ENCODE results near the gene FAIM2.

GRCh38 chr12:49943625-49943960 lies 39.9 kb upstream of the FAIM2 start:
- TF ChIP-seq BHLHE40 (IDR thresholded peaks at IDR 0.05; ENCODE audit: borderline replicate concordance) (no peak), SUZ12 (IDR thresholded peaks at IDR 0.05) (no peak), SP1 (IDR thresholded peaks at IDR 0.05) (no peak), ZNF384 (IDR thresholded peaks at IDR 0.05) (no peak), FOXK2 (IDR thresholded peaks at IDR 0.05) (no peak)

All from HEK293T (cell line).